HG02610 (cell line): ENCODE results near the gene AP1G1.
"Not testable (repeated sequence)": the region's sequence is repeated elsewhere in the genome, so short reads cannot be mapped to it uniquely, and the experiment has no call there.

Experiments used
- ATAC-seq: cut with Tn5 transposase; IDR thresholded peaks from one replicate; pipeline ENCODE4 v1.9.1; 2021; ENCODE audit warnings: mild to moderate bottlenecking, moderate library complexity; ENCODE audit not compliant: unreplicated experiment

AP1G1 gene

DNA sequence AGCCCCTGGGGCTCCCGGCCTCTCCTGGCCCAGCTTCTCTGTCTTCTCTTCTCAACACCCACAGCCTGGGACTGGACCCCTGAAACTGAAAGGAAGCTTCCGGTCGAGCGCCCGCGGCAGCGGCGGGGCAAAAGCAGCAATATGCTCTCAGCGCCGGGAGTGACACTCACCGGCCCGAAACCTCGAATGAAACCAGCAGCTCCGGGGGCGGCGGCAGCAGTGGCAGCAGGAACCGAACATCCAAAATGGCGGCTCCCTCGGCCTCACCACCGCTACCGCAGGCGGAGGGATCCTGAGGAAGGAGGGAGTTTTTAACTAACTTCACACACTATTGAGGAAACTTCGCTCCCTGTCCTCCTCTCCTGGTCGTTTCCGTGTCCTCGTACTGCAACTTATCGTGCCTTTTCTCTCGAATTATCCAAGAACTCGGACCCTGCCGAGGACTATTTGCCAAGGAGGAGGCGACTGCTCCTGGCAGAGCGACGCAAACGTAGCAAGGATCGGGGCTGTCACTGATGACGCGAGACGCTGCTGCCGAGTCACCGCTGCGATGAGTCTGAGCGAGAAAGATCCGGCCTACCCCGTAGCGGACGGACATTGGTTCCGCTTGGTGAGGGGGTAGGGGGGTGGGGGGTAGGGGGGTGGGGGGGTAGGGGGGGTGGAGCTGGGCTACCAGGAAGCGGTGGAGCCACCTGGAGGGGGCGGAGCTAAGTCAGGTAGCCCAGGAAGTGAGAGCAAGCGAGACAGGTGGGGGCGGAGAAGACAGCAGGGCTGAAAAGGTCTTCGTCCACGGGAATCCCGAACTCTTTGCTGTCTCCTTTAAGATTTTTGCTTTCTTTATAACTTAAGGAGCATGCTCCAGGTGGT is at the start of gene AP1G1:
AP1G1 (minus strand) TSS at position 242 of the 867 bp plus-strand sequence. CDS start 19,355 bp downstream, outside the sequence.
- peak; percentile 79 for ATAC-seq

DNA sequence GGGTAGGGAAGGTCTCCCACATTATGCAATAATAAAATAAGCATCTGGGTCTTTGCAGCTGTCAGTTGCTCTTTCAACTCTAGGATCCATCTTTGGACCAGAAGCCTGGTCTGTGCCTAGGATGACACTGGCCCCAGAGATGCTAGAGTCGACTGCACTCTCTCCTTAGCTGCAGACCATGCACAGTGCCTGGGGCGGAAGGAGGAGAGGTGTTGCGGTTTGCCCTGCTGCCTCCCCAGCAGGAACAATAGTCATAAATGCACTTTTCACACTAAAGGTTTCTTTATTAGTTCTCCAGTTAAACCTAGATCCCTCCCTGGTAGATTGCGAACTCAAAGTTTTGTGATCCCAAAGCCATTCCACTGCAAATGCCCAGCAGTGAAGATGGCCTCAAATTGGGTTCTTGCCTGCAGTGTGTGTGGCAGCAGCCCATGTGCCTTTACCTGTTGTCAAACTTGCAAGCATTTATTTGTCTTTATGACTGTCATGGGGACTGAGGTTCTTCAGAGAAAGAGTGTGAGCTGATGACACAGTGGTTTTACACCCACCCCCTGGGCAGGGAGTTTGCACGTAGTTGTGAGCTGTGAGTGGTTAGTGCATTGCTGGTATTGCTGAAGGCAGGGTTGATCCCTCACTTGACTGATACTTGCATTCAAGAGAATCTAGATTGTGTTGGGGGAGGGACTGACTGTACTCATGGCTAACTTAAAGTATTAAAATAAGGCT is 47.5 kb upstream of the AP1G1 start:
- no peak for ATAC-seq

DNA sequence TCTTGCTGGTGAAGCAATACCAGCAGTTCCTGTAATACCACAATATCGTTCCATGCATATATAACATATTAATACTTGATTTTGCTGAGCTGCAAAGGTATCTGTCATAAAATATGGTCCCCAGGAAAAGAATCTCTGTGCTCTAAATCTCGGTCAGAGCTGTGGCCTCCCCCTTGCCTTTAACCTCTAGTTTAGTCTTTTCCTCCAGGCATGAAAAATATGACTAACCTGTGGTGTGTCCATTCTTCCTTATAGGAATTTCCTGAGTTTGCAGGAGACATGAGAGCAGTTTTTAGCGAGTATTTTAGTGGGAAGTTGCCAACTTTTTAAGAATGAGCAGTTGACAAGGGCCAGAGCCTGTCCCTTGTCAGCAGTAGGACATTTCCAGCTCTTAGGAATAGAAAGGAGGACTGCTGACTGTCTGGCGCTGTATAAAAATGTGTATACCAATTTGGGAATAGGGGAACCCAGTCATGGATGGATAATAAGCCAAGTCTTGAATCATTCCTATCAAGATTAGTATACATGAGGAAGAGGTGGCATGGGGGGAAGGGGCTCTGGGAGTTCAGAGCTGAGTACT is 45.8 kb upstream of the AP1G1 start:
- ATAC-seq = no peak

- ATAC-seq = peak; percentile 48
Measured at GRCh38 chr16:71853413-71853812, 44.8 kb upstream of the AP1G1 start.

DNA sequence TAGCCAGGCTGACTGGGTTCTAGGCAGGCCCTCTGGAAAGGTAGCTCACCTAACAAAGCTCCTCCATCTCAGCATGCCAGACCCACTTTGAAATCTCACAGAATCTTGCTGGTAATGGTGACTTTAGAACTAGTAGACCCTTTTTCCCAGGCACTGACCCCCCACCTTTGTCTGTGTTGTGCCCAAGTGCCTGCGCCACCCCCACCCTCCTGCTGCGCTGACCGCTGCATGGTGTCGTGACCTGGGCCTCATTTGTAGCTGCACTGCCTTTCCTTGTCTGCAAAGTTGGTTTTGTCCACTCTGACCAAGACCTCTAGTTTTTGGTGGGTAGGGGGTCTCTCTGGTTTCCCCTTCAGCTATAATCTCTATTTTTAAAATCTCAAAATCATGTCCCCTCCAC is 43.9 kb upstream of the AP1G1 start:
- no peak for ATAC-seq

- ATAC-seq = no peak
Measured at GRCh38 chr16:71852158-71852557, 43.5 kb upstream of the AP1G1 start.

GRCh38 chr16:71851746-71852145 is 43.1 kb upstream of the AP1G1 start:
- ATAC-seq = no peak

DNA sequence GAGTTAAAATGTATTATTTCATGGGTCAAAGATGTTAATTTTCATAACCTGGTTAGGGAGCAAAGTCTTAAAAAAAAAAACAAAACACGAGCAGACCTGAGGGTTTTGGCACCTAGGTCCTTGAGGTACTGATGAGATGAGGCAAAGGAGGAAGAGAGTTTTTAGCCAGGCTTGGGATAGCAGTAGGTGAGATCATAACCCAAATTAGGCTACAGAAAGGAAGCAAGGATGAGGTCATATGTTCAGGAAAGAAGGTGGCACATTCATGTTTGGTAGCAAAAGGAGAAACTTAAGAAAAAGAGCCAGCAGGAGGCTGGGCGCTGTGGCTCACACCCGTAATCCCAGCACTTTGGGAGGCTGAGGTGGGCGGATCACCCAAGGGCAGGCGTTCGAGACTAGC is 40.0 kb upstream of the AP1G1 start:
- no peak for ATAC-seq

DNA sequence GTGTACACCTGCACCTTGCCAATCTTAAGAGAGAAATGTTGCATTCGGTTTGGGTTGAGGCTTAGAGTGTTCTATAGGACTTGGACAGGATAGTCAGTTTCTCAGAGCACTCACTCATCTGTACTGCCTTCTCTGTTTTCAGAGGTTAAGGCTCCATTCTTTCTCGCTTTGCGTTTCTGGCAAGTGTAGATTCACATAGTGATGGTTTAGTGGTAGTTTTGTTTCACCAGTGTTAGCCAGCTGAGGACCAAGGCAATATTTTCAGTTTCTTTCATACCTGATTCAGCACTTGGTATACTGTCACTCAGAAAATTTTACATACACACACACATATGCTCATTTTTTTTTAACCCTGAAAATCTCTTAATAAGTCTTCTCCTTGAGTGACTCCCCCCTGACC is 38.5 kb upstream of the AP1G1 start:
- no peak for ATAC-seq

GRCh38 chr16:71846431-71846830 is 37.8 kb upstream of the AP1G1 start:
- no peak for ATAC-seq

DNA sequence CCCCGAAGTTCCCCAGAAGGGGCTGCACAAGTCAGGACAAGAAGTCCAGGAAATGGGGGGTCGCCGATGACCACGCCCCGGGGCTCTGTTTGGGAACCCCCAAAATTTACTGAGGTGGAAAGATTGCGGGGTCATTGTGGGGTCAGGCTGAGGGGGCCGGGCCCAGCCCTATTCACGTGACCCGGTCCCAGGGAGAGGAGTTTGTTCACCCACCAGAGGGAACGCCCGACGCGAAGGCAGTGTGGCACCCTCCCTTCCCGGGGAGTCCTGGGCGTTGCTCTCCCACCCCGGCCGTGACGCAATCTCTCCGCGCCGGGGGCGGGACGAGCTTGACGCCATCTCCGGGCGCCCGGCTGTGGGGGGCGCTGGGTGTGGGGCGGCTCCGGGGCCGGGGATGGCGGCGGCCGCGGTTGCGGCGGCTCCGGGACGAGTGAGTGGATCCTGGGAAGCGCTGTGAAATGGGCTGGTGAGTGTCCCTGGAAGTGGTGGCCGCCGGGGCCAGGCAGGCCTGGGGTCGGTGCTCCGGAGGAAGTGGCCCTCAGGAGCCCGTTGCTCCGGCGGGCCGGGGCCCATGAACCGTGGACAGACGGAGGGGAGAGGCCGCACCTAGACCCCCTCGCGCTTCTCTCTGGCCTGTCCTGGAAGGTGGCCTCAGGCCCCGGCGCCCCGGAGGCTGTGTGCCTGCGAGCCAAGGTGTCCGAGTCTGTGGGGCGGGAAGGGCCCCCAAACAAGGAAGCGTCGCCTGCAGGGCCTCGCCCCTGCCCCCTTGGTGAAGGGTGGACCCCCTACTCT is 37.2 kb upstream of the AP1G1 start, which contains the start of gene ATXN1L:
ATXN1L (plus strand) TSS at position 338 of the 792 bp plus-strand sequence. CDS start 3,765 bp downstream, outside the sequence.
- ATAC-seq = peak; percentile 63

GRCh38 chr16:71843572-71843971 is 34.9 kb upstream of the AP1G1 start:
- ATAC-seq = no peak

GRCh38 chr16:71840052-71840451 is 31.4 kb upstream of the AP1G1 start:
- ATAC-seq = no peak

- ATAC-seq = no peak
Measured at GRCh38 chr16:71837150-71837549, 28.5 kb upstream of the AP1G1 start.

GRCh38 chr16:71834291-71834690 is 25.7 kb upstream of the AP1G1 start:
- no peak for ATAC-seq

DNA sequence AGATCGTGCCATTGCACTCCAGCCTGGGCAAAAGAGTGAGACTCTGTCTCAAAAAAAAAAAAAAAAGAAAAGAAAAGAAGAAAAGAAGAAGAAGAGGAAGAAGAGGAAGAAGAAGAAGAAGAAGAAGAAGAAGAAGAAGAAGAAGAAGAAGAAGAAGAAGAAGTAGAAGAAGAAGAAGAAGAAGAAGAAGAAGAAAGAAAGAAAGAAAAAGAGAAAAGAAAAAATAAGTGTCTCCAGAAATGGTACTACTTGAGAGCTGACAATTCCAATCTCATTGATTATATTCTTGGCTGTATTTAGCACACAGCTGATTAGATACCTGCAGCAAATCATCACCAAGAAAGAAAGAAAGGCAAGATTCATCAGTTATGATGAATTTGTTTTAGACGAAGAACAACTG is 23.5 kb upstream of the AP1G1 start:
- not testable (repeated sequence) for ATAC-seq

DNA sequence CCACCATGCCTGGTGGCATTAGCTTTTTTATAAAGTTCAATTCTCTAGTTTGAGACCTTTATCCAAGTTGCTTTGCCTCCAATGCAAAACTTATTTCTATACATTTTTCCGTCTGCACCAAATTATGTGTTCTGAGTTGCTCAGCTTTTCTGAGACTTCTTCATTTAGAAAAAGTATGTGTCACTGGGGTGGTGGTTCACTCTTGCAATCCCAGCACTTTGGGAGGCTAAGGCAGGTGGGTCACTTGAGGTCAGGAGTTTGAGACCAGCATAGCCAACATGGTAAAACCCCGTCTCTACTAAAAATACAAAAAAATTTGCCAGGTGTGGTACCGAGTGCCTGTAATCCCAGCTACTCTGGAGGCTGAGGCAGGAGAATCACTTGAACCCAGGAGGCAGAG is 23.1 kb upstream of the AP1G1 start:
- not testable (repeated sequence) for ATAC-seq

DNA sequence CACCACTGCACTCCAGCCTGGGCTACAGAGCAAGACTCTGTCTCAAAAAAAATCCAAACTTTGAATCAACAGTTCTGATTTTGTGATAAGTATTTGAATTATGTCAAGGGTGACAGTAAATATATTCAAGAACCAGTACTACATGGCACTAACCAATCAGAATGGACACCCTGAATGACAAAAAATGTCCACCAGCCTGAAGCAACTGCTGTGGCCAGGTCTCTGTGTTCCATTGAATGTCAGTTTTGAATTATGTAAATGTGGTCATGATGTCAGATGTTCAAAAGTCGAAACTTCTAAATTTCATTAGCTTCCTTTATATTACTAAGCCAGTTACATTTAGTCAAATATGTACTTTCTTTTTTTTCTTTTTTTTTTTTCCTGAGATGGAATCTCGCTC is 21.7 kb upstream of the AP1G1 start:
- no peak for ATAC-seq

DNA sequence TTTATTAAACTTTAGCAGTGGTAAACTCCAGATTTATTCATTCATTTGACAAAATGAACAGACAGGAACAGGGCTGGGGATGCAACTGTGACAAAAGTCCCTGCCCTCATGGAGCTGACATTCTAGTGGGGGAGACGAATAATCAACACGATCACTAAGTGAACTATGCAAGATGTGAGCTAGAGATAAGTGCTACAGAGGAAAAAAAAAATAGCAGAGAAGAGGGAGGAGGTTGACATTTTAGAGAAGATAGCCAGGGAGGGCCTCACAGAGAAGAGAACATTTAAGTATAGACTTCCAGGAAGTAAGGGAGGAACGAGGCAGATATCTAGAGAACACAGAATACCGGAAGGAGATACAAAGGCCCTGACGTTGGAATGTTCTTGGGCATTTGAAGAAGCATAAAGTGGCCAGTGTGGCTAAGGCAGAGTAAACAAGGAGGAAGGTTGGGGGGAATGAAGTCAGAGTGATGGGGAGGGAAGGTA is 17.9 kb upstream of the AP1G1 start:
- ATAC-seq = no peak

GRCh38 chr16:71817155-71817500 is 8.5 kb upstream of the AP1G1 start:
- ATAC-seq = peak; percentile 11
